AG09319 (cell line): ENCODE data around the gene TBC1D1.

Experiments used
- DNase-seq: peaks from one replicate; pipeline ENCODE4 v3.0.0-alpha.2; 2010; ENCODE audit warnings: low read depth; ENCODE audit errors: extremely low read depth
- TF ChIP-seq, protein P1 (sequence below): IDR thresholded peaks from 2 replicates; pipeline ENCODE4 v1.5.1; 2011; ENCODE audit warnings: low read depth, mild to moderate bottlenecking, inconsistent platforms, low read length, moderate library complexity

The TBC1D1 gene

DNA sequence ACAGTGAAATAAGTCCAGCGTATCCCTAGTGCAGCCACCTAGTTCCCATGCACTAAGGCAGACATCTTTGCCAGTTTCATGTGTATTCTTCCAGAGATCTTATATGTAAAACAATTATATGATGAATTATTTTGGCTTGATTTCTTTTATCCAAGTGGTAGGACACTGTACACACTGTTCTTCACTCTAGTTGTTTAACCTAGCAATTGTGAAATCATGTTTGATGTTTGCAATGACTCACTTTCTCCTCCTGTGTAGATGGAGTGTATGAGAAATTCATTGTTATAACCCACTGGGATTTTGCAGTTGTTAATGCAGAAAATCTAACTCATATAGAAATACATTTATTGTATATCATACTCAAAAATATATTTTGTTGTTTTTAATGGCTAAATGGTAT is 17.5 kb upstream of the TBC1D1 start:
- DNase-seq, result no peak
- TF ChIP-seq, protein P1, sequence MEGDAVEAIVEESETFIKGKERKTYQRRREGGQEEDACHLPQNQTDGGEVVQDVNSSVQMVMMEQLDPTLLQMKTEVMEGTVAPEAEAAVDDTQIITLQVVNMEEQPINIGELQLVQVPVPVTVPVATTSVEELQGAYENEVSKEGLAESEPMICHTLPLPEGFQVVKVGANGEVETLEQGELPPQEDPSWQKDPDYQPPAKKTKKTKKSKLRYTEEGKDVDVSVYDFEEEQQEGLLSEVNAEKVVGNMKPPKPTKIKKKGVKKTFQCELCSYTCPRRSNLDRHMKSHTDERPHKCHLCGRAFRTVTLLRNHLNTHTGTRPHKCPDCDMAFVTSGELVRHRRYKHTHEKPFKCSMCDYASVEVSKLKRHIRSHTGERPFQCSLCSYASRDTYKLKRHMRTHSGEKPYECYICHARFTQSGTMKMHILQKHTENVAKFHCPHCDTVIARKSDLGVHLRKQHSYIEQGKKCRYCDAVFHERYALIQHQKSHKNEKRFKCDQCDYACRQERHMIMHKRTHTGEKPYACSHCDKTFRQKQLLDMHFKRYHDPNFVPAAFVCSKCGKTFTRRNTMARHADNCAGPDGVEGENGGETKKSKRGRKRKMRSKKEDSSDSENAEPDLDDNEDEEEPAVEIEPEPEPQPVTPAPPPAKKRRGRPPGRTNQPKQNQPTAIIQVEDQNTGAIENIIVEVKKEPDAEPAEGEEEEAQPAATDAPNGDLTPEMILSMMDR, result no peak

DNA sequence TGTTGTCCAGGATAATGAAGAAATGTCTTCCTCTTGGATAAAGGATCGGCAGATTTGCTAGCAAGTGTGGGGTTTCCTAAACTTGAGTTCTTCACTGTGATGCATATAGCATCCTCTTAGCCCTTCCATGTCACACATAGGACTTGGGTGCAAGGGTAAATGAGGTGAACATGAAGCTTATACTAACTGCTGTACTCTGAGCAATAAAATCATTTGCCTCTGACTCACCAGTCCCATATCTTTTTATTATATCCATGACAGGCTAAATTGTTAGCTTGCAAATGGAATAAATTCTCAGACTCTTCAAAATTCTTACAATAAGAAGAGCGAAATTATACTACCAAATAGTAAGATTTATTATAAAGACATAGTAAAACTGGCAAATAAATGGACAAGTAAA is 14.7 kb upstream of the TBC1D1 start:
- DNase-seq, result no peak
- TF ChIP-seq, protein P1, result no peak

DNA sequence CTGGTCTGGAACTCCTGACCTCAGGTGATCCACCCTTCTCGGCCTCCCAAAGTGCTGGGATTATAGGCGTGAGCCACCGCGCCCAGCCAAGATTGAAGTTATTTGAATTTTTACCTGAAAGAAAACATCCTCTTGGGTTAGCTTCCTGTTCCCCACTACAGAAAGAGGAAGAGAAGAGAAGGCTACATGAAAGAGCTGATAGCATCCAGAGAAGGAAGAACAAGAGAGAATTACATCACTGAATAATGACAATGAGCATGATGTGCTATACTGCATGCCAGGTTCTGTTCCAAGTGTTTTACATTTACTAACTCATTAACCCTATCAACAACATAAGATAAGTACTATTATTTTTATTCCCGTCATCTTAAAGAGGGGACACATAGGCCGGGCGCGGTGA is 11.5 kb upstream of the TBC1D1 start:
- TF ChIP-seq, protein P1, result no peak
- DNase-seq, result no peak

DNA sequence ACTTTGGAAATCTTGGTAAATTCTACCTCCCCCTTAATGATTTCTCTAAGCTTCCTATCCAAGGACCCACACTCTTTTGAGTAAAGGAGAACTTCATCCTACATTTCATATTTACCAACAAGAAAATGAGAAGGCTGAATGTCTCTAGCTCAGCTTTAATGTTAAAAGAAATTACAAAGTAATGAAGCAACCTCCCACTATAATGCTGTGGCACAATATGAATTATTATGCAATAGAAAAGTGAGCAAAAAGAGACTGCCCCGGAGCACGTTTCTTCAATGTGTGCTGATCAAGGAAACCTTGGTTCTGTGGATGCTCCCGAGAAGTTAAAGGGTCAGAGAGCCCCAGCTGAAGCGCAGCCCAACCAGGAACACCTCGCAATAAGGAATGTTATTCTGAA is 9.1 kb upstream of the TBC1D1 start:
- TF ChIP-seq, protein P1, result no peak
- DNase-seq, result no peak

DNA sequence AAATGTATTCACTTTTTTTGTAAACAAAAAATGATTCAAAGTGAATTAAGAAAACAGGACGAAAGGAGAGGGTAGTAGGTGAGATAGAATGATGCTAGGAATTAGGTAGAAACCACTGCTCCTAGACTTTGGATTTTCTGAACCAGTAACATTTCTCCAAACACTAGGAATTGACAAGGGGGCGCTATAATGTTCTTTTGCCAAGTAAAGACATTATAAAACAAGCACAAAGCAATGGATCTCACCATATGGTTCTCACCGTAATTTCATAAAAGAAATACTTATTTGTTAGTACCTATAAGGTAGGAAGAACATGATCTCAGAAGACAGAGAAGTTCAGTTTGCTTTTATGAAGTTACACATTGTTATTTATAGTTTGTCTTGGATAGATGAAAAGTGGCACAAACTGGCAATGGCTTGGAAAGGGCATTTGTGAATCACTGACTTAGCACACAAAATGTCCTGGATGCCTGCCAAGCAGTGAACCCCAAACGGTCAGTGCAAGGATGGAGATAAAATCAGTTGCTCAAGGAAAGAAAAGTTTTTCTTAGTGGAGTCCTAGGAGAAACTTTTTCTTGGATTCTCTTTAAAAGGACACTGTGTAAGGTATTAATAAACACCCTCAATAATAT is 8.1 kb upstream of the TBC1D1 start:
- TF ChIP-seq, protein P1, result no peak; the same call in 1 of the 2 replicates
- DNase-seq, result no peak

DNA sequence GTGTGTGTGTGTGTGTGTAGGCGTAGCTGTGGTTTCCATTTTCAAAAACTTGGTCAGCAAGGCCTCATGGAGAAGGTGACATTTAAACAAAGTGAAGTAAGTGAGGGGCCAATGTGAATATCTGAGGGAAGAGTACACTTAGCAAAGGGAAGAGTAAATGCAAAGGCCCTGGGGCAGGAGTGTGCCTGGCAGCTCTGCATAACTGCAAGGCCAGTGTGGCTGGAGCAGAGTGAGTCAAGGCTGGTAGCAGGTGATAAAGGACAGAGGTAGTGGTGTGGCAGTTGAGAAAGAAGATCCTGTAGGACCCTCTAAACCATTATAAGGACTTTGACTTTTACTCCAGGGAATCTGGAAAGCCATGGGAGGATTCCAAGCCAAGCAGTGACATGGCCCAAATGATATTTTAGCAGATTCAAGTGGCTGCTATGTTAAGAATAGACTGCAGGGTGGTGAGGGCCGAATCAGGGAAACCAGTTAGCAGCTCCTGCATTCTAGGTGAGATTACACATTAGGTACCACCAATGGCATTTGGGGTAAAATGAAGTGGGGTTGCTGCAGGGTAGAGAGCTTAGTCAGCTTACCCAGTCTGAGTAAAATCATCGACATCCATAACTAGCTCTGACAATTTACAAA is 5.9 kb upstream of the TBC1D1 start:
- no peak for DNase-seq

DNA sequence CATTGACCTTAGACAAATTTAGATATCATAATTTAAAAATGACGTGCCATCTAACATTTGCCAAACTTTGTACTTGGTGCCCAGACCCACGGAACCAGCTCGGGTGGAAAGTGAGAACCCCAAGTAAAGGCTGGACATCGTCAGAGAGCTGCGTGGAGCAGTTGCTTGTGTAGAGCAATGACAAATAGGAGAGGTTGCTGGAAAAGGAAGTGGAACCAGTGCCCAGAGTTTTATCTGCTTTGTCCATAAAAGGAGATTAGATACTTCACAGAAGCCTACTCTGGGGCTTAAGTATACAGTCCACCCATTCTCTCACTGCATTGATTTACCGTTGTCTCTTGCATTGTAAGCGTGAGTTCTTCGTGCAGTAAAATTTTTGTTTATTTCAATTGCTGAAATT is 5.4 kb upstream of the TBC1D1 start:
- TF ChIP-seq, protein P1, result no peak
- no peak for DNase-seq

More for the DNA sequence above, 5.9 kb upstream of the TBC1D1 start:
- TF ChIP-seq, protein P1, result no peak
